ENCODE measurements around the gene NLGN1. TPM values are rescaled to one million over a fixed set of nuclear protein-coding genes. Genes with fewer than 3 reads are reported as not detected.

The NLGN1 gene
- total and polyA plus RNA-seq, 2 of the 13 experiments (the other 11 are each of a cell fraction or from before 2014, with no cell fraction given) = not detected

DNA sequence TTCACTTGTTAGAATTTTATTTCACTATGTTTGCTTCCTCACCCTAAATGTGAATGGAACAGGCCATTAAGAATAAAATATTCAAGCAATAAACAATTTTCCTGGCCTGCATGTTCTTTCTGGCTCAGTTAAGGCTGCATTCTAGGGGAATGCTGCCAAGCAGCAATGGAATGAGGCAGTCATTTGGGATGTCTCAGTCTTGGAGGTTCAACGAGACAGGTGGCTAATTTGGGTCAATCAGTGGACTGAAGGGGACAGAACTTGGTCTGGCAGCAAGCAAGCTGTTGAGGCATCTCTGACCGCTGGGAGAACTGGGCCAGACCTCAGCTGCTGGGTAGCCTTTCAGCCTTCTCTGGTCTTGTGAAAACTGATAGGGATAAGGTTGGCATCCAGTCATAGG lies 241.6 kb downstream of the NLGN1 start:
- ChIA-PET CTCF (ENCODE audit: low intra/inter-chr PET ratio, low total read pairs) (no interaction called here), POLR2A (no interaction called here)
- H3K9ac ChIP-seq (ENCODE audit: insufficient read depth, low read depth, low read length) = no peak overlapping the region
- ATAC-seq = no peak
- H3K4me2 ChIP-seq (ENCODE audit: low read depth, low read length) = no peak overlapping the region
- in situ Hi-C loops (cut with HindIII; ENCODE audit: extremely low pct_ligation_motif_present, low pct_unique_long_range_greater_than_20kb) (no loop called here), intact Hi-C loops (cut with micrococcal nuclease; ENCODE audit: unreplicated experiment) (no loop called here)
- H3K79me2 ChIP-seq (ENCODE audit: insufficient read depth, low read length) = no peaks in the 10 kb centered on the region
- no peaks in the 10 kb centered on the region for H3K4me1 ChIP-seq (ENCODE audit: insufficient read depth, low read length)
- H3K27me3 ChIP-seq (ENCODE audit: control insufficient read depth in 1 of 2, insufficient read depth in 2 of 2, low read length in 2 of 2) = no peaks in the 10 kb centered on the region
- H4K20me1 ChIP-seq (ENCODE audit: insufficient read depth, low read length) = no peaks in the 10 kb centered on the region
- FAIRE-seq = no peak
- H3K36me3 ChIP-seq (replicated peaks in 1 of 2; ENCODE audit: control insufficient read depth in 1 of 2, insufficient read depth in 2 of 2, low read length in 2 of 2) = no peaks in the 10 kb centered on the region
- BruUV-seq (replicated peaks) = no TSS peak
- H3K4me3 ChIP-seq (replicated peaks in 1 of 3; ENCODE audit: insufficient read depth in 1 of 3, low read depth in 2 of 3, low read length in 3 of 3) = no peak overlapping the region
- no peak overlapping the region for H3K27ac ChIP-seq (ENCODE audit: extremely low read length, insufficient read depth, low read length)
- no peaks in the 10 kb centered on the region for H3K9me3 ChIP-seq (ENCODE audit: low read length)
- H2AFZ ChIP-seq (ENCODE audit: low read length) = no peak overlapping the region
- no peak for DNase-seq (ENCODE audit: low spot score)
- WGBS (ENCODE audit: low lambda C conversion rate) = no CpG with 5 or more reads among the region's 2 CpGs
- TF ChIP-seq YY1 (IDR thresholded peaks at IDR 0.05; ENCODE audit: insufficient read depth, insufficient replicate concordance, low read depth, low read length) (no peak), ZNF558 (CRISPR knock-in tag; IDR thresholded peaks at IDR 0.05; ENCODE audit: borderline replicate concordance) (no peak), ZNF12 (CRISPR knock-in tag; IDR thresholded peaks at IDR 0.05) (no peak), PCBP1 (IDR thresholded peaks at IDR 0.05; ENCODE audit: borderline replicate concordance, low read depth, low read length) (no peak), ZNF768 (CRISPR knock-in tag; IDR thresholded peaks at IDR 0.05) (no peak), PHB2 (IDR thresholded peaks at IDR 0.05; ENCODE audit: partially characterized antibody) (no peak), ZNF530 (CRISPR knock-in tag; IDR thresholded peaks at IDR 0.05; ENCODE audit: low read depth) (no peak), GATAD1 (CRISPR knock-in tag; IDR thresholded peaks at IDR 0.05) (no peak)
- TF ChIP-seq, protein P1, sequence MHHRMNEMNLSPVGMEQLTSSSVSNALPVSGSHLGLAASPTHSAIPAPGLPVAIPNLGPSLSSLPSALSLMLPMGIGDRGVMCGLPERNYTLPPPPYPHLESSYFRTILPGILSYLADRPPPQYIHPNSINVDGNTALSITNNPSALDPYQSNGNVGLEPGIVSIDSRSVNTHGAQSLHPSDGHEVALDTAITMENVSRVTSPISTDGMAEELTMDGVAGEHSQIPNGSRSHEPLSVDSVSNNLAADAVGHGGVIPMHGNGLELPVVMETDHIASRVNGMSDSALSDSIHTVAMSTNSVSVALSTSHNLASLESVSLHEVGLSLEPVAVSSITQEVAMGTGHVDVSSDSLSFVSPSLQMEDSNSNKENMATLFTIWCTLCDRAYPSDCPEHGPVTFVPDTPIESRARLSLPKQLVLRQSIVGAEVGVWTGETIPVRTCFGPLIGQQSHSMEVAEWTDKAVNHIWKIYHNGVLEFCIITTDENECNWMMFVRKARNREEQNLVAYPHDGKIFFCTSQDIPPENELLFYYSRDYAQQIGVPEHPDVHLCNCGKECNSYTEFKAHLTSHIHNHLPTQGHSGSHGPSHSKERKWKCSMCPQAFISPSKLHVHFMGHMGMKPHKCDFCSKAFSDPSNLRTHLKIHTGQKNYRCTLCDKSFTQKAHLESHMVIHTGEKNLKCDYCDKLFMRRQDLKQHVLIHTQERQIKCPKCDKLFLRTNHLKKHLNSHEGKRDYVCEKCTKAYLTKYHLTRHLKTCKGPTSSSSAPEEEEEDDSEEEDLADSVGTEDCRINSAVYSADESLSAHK (CRISPR knock-in tag; IDR thresholded peaks at IDR 0.05; ENCODE audit: borderline replicate concordance) = no peak
- TF ChIP-seq, protein P2, sequence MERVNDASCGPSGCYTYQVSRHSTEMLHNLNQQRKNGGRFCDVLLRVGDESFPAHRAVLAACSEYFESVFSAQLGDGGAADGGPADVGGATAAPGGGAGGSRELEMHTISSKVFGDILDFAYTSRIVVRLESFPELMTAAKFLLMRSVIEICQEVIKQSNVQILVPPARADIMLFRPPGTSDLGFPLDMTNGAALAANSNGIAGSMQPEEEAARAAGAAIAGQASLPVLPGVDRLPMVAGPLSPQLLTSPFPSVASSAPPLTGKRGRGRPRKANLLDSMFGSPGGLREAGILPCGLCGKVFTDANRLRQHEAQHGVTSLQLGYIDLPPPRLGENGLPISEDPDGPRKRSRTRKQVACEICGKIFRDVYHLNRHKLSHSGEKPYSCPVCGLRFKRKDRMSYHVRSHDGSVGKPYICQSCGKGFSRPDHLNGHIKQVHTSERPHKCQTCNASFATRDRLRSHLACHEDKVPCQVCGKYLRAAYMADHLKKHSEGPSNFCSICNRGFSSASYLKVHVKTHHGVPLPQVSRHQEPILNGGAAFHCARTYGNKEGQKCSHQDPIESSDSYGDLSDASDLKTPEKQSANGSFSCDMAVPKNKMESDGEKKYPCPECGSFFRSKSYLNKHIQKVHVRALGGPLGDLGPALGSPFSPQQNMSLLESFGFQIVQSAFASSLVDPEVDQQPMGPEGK (CRISPR knock-in tag; IDR thresholded peaks at IDR 0.05) = no peak
- TF ChIP-seq, protein P3, sequence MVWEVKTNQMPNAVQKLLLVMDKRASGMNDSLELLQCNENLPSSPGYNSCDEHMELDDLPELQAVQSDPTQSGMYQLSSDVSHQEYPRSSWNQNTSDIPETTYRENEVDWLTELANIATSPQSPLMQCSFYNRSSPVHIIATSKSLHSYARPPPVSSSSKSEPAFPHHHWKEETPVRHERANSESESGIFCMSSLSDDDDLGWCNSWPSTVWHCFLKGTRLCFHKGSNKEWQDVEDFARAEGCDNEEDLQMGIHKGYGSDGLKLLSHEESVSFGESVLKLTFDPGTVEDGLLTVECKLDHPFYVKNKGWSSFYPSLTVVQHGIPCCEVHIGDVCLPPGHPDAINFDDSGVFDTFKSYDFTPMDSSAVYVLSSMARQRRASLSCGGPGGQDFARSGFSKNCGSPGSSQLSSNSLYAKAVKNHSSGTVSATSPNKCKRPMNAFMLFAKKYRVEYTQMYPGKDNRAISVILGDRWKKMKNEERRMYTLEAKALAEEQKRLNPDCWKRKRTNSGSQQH (CRISPR knock-in tag; IDR thresholded peaks at IDR 0.05; ENCODE audit: low read depth) = no peak
- TF ChIP-seq, protein P4, sequence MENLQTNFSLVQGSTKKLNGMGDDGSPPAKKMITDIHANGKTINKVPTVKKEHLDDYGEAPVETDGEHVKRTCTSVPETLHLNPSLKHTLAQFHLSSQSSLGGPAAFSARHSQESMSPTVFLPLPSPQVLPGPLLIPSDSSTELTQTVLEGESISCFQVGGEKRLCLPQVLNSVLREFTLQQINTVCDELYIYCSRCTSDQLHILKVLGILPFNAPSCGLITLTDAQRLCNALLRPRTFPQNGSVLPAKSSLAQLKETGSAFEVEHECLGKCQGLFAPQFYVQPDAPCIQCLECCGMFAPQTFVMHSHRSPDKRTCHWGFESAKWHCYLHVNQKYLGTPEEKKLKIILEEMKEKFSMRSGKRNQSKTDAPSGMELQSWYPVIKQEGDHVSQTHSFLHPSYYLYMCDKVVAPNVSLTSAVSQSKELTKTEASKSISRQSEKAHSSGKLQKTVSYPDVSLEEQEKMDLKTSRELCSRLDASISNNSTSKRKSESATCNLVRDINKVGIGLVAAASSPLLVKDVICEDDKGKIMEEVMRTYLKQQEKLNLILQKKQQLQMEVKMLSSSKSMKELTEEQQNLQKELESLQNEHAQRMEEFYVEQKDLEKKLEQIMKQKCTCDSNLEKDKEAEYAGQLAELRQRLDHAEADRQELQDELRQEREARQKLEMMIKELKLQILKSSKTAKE (CRISPR knock-in tag; IDR thresholded peaks at IDR 0.05; ENCODE audit: borderline replicate concordance) = no peak
